Gastroesophageal sphincter (tissue), 3 donors: Measurements from ENCODE around the gene TP63.

Source experiments
- CTCF ChIP-seq, 4 experiments: fragments of 200-600 bp in 2 of 4; fragments of 450-650 bp in 2 of 4; sonication (generic) in 1 of 4; IDR thresholded peaks; one replicate each; pipeline ENCODE4 v1.5.1; 2017 to 2019; ENCODE audit warnings: antibody characterized with exemption in 4 of 4, mild to moderate bottlenecking in 2 of 4, moderate library complexity in 2 of 4
- EP300 ChIP-seq: sonication (generic); formaldehyde crosslinking; IDR thresholded peaks from one replicate; pipeline ENCODE4 v1.6.1; 2017; ENCODE audit warnings: antibody characterized with exemption, mild to moderate bottlenecking
- POLR2A ChIP-seq, 2 donors: fragments of 450-650 bp; IDR thresholded peaks; one replicate each; pipeline ENCODE4 v1.6.1; 2017; ENCODE audit warnings: antibody characterized with exemption in 2 of 2, mild to moderate bottlenecking in 2 of 2, moderate library complexity in 1 of 2
- POLR2AphosphoS5 ChIP-seq: sonication (generic); formaldehyde crosslinking; IDR thresholded peaks from one replicate; pipeline ENCODE4 v1.6.1; 2017; ENCODE audit warnings: antibody characterized with exemption

DNA sequence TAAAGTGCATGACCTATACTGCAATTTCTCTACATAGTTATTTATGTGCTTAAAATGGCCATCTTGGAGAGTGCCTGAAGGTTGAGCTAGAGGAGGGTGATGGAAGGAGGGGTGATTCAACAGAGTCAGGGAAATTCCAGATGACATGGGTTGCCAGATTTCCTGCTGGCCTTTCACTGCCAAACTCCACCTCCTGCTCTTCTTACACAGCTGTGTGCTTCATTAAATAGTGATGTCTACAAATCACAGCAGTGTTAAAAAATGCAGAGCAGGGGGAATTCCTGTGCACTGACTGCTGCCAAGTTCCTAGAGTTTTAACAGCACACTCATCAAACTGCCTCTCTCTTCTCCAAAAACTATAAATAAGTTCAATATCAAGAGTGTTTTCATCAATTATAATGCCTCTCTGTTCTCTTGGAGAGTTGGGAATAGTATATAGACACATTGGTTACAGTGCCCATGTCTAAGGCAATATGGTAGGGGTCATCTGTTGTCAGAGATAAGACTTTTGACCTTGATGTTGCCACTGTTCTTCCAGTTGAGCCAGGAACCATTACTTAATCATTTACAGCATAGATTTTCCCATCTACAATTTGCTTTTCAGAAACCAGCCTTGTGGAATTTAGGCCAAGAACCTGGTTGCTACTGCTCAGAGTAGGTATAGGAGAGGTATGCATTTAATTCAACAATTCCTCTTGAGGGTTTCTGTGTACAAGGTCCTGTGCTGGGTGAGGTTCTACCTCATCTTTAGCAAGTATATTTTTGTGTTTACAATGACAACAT lies 79.6 kb downstream of the TP63 start:
- TF ChIP-seq EP300 (no peak), CTCF (IDR thresholded peaks at IDR 0.05) (no peak), POLR2A (IDR thresholded peaks at IDR 0.05) (no peak), POLR2AphosphoS5 (peak; percentile 14)
